GM12892 (cell line): ENCODE results near the gene SPOCK2.
A peak's percentile ranks its signal among the peaks of the same experiment; 100 is the strongest.

Source experiments
- DNase-seq: peaks from one replicate; pipeline ENCODE4 v3.0.0; 2011; ENCODE audit not compliant: insufficient read length
- FAIRE-seq: peaks from 2 replicates; lab custom pipeline; 2011; peaks lifted over from hg19 to GRCh38; lab: Jason Lieb, UNC
- POLR2A ChIP-seq: IDR thresholded peaks from 2 replicates; pipeline ENCODE4 v1.6.1; 2011; ENCODE audit warnings: low read depth, low read length, control low read depth
- POLR2AphosphoS5 ChIP-seq: IDR thresholded peaks from 2 replicates; pipeline ENCODE4 v1.6.1; 2011; ENCODE audit warnings: low read depth, low read length, control low read depth
- TAF1 ChIP-seq: IDR thresholded peaks from 2 replicates; pipeline ENCODE4 v1.6.1; 2011; ENCODE audit warnings: low read depth, mild to moderate bottlenecking, control low read depth, low read length, borderline replicate concordance

Gene SPOCK2

DNA sequence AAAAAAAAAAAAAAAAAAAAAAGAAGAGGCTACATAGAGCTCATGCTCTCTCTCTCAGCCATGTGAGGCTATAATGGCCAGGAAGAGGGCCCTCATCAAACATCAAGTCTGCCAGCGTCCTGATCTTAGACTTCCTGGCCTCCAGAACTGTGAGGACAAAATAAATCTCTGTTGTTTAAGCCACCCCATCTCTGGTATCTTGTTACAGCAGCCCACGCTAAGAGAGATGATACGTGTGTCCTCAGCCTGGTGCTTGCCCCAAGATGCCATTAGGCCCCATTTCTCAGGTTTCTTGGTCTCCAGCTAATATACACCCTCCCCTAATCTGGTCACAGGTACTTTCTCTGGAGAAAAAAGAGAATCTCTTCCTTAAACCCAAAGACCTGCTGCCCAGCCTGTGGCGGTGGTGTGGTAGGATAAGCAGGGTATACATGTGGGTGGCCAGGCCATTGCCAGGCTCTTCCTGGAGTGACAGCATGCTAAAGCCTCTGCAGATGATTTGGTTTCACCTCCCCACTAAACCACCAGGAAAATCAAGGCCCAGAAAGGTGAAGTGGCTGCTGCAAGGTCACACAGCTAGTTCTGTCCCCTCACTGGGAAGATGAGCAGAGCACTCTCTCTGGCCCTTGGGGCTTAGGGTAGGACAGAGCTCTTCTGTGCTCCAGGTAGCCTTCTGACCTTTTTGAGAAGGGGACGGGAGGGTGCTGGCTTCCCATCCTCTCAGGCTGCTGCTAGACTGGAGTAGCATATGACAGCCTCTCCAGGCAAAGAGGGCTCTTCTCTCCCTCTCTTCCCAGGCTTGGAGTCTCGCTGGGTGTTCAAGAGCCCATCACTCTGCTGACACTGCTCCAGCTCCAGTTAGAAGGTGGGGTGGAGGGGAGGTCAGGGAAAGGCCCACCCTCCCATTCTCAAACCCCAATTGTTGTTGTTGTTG is 5.2 kb downstream of the SPOCK2 start:
- DNase-seq, result no peak
- FAIRE-seq, result no peak
- TF ChIP-seq POLR2A, result no peak
- TF ChIP-seq POLR2AphosphoS5, result no peak
- TF ChIP-seq TAF1, result no peak

DNA sequence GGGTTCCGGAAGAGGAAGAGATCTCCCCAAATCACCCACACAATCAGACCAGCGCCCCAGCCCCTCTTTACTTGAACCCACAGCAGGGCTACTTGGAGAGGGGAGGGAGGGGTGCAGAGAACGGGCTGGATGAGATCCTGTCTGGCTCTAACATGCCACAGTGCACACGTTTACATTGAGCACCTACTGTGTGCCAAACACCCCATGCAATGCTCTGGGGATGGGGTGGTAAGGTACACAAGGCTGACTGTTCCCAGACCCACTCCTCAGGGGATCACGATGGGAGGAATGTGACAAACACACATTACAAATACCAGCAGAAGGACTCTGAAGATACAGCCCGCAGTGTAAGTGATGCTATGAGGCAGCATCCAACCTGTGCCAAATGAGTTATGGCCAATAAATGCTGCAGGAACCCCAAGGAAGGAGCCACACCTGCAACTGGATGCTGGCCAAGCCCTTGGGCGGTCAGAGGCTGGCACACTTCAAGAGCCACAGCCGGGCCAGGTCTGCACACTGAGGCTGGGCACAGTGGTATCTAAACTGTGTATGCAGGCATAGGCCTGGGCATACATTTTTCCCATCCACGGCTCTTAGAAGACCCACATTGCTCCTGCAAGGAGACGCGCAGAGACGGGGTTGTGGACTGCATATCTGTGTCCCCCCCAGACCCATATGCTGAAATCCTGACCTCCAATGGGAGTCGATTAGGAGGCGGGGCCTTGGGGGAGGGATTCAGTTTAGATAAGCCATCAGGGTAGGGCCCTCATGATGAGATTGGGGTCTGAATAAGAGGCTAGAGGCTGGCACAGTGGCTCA is 6.4 kb downstream of the SPOCK2 start:
- FAIRE-seq (no peak), DNase-seq (peak; percentile 12)
- no peak for TF ChIP-seq POLR2A
- no peak for TF ChIP-seq TAF1
- TF ChIP-seq POLR2AphosphoS5, result no peak

DNA sequence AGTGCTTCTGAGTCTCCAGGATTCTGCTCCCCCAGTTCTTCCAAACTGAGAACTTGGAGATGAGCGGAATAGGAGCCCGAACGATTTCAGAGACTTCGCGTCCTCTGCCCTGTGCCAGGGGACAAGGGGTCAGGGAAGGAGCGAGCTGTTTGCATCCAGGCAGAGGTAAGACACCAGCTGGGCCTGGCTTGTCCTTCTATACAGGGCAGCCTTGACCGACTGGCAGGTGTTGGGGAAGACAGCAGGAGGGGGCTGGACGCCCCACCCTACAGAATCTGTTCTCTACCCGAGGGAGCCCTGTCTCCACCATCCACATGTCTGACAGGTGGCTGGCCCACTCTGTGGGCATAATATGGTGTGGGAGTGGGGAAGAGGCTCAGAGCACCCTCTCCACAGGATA is 7.1 kb downstream of the SPOCK2 start:
- TF ChIP-seq POLR2A (no peak), POLR2AphosphoS5 (no peak), TAF1 (no peak)
- DNase-seq, result no peak
- no peak for FAIRE-seq

DNA sequence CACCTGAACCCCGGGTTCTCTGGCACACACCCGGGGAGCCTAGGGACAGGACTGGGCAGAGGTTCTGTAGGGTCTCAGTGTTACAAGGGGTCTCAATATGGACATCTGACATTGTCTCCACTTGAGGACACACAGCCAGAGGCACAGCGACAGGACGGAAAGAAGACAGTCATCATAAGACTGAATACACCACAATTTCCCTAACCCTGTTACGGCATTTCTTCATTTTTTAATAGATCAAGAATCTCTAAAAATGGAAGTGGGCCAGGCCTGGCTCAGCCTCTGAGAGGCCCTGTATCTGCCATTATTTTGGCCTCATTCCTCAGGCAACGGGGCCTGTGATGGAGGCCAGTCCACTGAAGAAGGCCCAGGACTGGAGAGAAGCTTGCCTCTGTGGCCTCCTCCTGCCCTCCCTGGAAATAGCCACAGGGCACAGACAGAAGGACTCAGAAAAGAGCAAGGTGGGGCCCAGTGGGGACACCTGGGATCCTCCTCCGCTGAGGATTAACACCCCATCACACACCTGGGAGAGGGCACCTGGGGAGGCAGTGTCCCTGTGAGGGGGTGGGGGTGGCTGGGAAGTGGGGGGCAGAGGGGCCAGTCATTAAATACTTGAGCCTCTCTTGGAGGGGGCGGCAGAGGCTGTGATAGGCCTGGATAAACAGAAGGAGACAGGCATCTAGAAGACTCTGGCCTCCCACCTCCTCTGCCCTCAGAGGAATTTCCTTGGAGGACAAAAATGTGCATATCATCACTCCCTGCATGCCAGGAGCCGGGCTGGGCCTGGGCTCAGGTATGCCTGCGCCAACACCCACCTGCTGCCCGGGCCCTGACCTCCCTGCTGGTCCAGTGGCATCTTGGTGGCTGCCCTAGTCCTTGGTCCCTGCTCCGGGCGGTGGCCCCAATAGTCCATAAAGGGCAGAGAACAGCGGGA is 8.0 kb downstream of the SPOCK2 start:
- DNase-seq, result peak; percentile 10
- no peak for TF ChIP-seq POLR2A
- TF ChIP-seq POLR2AphosphoS5, result no peak
- TF ChIP-seq TAF1, result no peak
- FAIRE-seq, result no peak

DNA sequence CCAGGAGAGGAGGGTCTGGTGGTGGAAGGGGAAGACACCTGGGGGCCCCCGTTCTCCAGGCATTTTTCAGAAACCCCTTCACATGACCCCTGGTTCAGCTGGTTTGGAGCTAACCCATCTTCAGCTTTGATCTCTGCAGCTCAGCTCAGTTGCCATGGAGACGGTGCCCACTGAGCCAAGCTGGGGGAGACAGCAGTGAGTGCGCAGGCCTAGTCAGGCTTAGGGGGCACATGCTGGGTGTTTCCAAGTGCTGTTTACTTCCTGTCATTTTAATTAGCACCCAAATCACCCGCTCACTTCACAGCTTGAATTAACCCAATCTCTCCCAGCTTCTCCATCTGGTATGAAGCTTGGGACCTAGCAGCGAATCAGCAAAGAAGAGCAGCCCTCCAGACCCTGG is 9.0 kb downstream of the SPOCK2 start:
- peak; percentile 19 for DNase-seq
- FAIRE-seq, result no peak
- TF ChIP-seq TAF1, result no peak
- TF ChIP-seq POLR2AphosphoS5, result no peak
- no peak for TF ChIP-seq POLR2A

DNA sequence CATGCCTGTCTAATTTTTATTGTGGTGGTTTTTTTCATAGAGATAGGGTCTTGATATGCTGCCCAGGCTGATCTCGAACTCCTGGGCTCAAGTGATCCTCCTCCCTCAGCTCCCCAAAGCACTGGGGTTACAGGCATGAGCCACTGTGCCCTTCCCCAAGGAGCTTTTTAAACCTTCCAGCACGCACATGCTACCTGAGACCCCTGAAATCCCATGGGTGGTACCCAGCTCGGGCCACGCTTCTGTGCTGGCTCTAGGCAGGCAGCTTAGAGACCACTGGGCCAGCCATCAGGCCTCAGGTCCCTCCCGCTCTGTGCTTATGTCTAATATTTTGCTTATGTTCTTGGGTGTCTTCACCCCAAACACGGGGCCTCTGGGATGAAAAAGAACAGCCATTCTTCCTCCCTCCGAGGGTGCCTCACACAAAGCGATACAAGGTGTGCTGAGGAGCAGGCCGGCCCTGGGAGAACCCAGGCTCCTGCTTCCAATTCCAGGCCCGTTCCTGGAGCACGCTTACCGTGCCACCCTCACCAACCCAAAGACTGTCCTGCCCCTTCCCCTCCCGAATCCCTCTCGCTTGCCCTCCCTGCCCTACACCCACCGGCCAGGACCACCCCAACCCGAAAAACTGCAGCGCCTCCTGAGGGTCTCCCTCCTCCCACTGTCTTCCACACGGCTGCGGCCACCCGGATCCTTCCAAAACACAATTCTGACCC is 10.9 kb downstream of the SPOCK2 start:
- TF ChIP-seq TAF1, result no peak
- TF ChIP-seq POLR2AphosphoS5, result no peak
- no peak for TF ChIP-seq POLR2A
- DNase-seq, result no peak
- FAIRE-seq, result no peak

DNA sequence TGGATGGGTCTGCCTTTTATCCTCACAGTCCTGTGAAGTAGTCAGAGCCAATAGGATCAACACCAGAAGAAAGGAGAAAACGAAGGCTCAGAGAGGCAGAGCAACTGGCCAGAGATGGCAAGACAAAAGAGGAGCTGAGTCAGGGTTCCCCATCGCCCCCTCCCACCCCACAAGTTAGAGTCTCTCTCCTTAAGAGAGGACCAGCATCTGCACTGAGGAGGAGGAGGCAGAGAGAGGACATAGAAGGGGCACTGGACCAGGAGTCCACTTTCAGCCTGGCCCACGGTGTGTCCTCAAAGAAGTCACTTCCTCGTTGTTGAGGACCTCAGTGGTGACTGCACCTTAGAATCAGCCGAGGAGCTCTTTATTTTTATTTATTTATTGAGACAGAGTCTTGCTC is 11.6 kb downstream of the SPOCK2 start:
- DNase-seq, result no peak
- no peak for FAIRE-seq
- no peak for TF ChIP-seq TAF1
- no peak for TF ChIP-seq POLR2A
- TF ChIP-seq POLR2AphosphoS5, result no peak

DNA sequence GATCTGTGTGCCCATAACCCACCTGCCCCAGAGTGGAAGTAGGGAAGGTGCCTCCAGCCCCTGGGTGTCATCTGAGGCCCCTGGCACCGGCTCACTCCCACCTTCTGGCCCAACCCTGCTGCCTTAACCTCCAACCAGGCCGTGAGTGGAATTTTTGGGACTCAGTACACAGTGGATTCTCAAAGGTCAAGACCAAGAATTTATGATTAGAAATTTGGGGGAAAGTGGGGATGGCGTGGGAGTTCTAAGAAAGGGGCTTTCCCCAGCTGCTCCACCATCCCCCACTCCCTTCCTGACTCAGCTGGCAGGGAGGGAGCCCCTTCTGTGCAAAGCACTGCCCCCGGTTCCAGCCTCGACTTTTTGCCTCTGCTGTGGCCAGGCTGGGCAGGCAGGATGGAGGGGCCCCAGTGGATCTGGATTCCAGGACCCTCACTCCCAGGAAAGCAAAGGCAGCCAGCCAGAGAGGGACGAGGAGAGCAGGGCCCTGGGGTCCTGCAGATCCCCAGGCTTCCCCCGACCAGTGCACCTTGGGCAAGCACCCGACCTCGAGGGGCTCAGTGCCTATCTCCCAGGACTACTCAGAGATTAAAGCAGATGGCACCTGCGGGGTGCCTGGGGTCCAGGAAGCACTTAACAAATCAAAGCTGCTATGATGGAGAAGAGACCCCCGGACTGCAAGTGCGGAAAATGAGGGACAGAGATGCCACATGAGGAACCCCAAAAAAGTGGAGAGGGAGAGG is 12.8 kb downstream of the SPOCK2 start:
- FAIRE-seq (peak; percentile 70), DNase-seq (no peak)
- TF ChIP-seq TAF1, result no peak
- TF ChIP-seq POLR2AphosphoS5, result no peak
- TF ChIP-seq POLR2A, result no peak

DNA sequence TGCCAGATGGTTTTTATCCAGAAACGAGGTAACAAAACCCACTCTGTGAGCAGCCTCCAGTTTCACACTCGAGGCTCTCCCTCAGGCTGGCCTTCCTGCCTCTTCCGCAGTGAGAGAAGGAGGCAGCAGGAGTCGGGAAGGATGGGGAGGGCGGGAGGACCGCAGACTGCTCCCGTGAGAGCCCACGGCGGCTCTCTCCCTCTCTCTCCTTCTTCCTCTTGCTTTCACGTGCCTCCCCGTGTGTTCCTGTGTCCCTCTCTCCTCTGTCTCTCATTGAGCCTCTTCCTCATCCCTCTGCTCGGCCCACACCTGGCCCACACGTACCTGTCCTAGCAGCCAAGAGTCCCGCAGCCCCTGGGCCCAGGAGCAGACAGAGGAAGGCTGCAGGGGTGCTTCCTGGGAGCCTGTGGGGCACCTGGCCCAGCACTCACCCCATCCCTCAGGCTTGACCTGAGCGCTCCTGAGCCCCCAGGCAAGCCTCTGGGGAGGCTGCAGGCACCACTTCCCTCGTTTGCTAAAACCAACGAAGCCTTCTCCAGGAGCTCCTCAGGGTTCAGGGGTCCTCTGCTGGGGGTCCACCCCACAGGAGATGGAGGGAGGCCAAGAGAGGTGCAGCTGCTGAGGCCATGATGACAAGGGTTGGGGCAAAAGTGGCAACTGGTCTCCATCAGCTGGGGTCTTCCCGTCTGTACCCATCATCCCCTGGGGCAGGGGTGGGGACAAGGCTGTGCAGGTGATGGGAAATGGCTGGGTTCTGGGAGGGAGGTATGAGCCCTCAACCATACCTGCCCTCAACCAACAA is 13.6 kb downstream of the SPOCK2 start:
- FAIRE-seq, result no peak
- no peak for DNase-seq
- no peak for TF ChIP-seq POLR2A
- no peak for TF ChIP-seq POLR2AphosphoS5
- no peak for TF ChIP-seq TAF1
